ENCODE measurements around the gene TMEM229B. TPM values are rescaled to one million over a fixed set of nuclear protein-coding genes. Genes with fewer than 3 reads are reported as not detected.
A peak's percentile ranks its signal among the peaks of the same experiment; 100 is the strongest.

Gene TMEM229B
- total RNA-seq = 1 to 10 TPM; 1.3 to 1.5 TPM

DNA sequence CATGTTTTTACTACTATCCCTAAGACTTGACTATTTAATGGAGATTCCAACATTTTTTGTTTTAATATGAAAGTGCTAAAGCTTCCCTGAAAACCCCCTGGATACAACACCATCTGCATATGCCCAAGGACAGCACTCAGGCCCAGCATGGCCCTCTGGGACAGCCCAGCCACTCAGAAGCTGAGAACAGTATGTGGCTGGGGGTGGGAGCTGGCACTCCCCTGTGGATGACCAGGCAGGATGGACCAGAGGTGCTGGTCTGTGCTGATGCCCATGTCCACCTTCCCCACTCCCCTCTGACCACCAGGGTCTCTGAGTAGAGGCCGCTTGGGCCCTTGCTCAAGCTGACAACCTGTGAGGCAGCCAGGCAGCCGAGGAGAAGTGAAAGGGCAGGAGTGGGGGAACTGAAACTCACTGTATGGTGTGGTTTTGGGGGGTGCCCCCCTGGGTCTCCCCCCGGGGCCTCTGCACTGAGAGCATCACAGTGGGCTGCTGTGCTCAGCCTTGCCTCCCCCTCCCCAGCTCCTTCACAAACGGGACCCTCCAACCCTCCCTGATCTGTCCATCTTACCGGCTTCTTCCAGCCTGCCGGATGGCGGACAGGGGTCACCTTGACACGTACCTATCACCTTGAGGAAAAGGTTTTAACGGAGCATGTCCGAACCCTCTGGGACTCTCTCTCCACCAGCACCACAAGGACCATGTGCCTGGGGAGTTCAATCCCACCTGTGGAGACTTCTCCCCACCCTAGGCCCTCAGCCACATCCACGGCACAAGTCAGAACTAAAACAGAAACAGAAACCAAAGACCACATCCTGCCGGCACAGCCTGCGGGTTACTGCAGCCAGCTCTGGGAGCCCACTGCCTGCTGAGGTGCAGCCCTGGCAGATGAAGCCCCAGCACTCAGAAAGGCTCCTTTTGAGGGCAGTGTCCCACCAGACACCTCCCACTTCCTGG is at the start of gene TMEM229B:
Gene TMEM229B (minus strand): TSS at position 785 of the 957 bp plus-strand sequence. CDS start 14,798 bp downstream, outside the sequence.
- H3K4me3 Mint-ChIP-seq = peak within 1 kb of the TSS; percentile 78
- DNase-seq (peak; percentile 85), ATAC-seq (peak; percentile 97)
- peaks cover 26% of the 10 kb centered on the region for H3K36me3 Mint-ChIP-seq (ENCODE audit: low read depth)
- H3K4me1 Mint-ChIP-seq = peaks cover 55% of the 10 kb centered on the region
- ChIA-PET CTCF (interaction anchor here (0.5 to 2.5 kb wide), 11 partner anchors 11 to 248 kb away, joined by 3 to 11 read pairs (median 4); no protein-coding TSS in a partner anchor), POLR2A (no interaction called here)
- peak within 1 kb of the TSS; percentile 91 for H3K27ac Mint-ChIP-seq
- H3K27me3 Mint-ChIP-seq = no peaks in the 10 kb centered on the region
- intact Hi-C loops (cut with DNase I, micrococcal nuclease) = loop anchor here (1.0 to 2.0 kb wide), 3 partner anchors 26 to 247 kb away; partner anchors contain the start of gene PALS1 (in 1 of the 2)
- peaks cover 9% of the 10 kb centered on the region for H3K9me3 Mint-ChIP-seq (ENCODE audit: low read depth)

DNA sequence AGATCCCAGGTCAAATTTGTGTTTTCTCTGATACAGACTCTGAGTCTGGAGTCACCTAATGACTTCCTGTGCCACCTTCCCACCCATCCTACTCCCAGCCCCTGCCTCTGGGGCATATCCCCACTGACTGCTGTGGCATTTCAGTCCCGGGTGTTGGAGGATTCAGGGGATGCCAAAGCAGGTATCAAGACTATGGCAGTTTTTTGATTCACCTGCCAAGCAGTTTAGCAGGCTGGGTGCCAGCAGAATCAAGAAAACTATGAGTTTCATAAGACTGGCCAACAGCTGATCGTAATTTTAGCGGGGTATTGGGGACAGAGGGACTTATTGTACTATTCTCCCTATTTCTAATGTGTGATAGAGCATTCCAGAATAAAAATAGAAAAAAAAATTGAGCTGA is 49.2 kb upstream of the TMEM229B start:
- peaks cover 22% of the 10 kb centered on the region for H3K27me3 Mint-ChIP-seq
- ChIA-PET POLR2A (no interaction called here), CTCF (interaction anchor here (0.7 to 2.4 kb wide), 3 partner anchors 11 to 77 kb away, joined by 3 to 12 read pairs (median 5); no protein-coding TSS in a partner anchor)
- no peak for DNase-seq
- peaks cover 8% of the 10 kb centered on the region for H3K4me1 Mint-ChIP-seq
- no peak overlapping the region for H3K27ac Mint-ChIP-seq
- no peaks in the 10 kb centered on the region for H3K9me3 Mint-ChIP-seq (ENCODE audit: low read depth)
- H3K36me3 Mint-ChIP-seq (ENCODE audit: low read depth) = no peaks in the 10 kb centered on the region
- no peak for ATAC-seq
- H3K4me3 Mint-ChIP-seq = no peak overlapping the region
- intact Hi-C loops (cut with DNase I, micrococcal nuclease) = no loop called here

DNA sequence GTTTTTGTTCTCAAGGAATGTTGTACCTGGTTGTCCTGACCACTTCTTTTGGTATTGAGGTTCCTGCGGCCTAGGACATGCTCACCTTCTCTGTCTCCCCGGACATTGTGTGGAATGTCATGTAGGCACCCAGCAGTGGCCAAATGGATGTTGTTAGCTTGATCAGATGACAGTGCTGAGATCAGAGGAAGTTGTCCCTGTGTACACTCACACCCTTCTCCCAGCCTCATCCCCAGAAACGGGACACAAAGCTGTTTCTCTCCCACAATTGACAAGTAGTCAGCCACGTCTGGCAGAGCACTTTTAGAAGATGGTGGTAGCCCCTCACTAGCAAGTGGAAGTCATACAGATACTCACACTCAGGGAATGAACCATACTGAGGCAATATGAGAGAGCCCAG is 47.6 kb upstream of the TMEM229B start:
- DNase-seq = no peak
- CTCF ChIA-PET = interaction anchor here (1.1 to 1.6 kb wide), 3 partner anchors 9 to 187 kb away, joined by 3 to 5 read pairs (median 3); no protein-coding TSS in a partner anchor
- Mint-ChIP-seq H3K27me3 (peaks cover 20% of the 10 kb centered on the region), H3K27ac (no peak overlapping the region), H3K9me3 (ENCODE audit: low read depth) (no peaks in the 10 kb centered on the region), H3K36me3 (ENCODE audit: low read depth) (no peaks in the 10 kb centered on the region), H3K4me3 (no peak overlapping the region), H3K4me1 (peaks cover 3% of the 10 kb centered on the region)
- intact Hi-C loops (cut with DNase I, micrococcal nuclease) = no loop called here
- POLR2A ChIA-PET = no interaction called here
- no peak for ATAC-seq

DNA sequence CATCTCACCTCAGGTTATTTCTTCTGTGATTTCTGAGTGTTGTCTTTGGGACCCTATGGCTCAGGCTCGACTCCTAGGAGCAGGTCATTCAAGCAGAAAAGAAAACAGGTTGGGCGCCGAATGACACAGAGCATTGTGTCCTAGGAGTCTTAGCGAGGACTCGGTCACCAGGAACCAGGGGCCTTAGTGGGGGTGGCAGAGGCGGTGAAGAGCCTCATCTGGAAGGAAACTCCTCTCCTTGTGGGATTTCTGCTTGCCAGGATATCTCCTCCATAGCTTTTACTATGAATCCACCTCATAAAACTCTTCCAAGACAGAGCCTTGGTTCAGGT is 45.2 kb upstream of the TMEM229B start:
- CTCF ChIA-PET = interaction anchor here (0.8 to 2.6 kb wide), 8 partner anchors 8 to 108 kb away, joined by 3 to 10 read pairs (median 3); no protein-coding TSS in a partner anchor

DNA sequence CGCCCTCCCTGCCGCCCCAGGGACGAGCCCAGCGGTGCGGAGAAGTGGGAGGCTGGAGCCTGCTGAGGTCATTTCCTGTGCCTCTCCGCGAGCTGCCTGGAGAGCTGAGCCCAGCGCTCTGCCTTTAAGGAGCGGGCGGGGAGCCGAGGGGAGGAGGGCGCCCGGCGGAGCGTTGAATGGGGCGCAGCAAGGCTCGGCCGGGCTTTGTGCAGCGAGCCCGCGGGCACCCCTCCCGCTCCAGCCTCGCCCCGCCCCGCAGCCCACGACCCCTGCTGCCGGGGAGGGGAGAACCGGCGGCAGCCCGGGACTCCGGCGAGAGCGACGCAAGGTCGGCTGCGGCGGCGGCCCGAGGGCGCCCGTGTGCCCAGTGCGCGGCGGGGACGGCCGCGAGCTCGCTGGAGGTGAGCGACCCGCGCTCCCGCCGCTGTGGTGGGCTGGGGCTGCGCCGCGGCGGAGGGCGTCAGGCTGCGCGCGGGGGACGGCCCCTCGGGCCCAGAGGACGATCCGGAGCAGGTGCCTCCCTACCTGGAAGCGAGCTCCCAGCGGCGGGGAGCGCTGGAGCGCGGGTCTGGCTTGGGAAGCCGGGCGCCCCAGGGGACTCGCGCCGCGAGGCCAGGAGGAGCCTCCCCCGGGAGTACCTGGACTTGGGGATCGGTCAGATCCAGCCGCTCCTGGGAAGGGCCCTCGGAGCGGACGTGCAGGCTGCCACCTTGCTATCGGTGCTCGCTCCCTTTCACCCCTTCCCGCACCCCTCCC is 44.7 kb upstream of the TMEM229B start, which contains the start of gene PLEKHH1:
Gene PLEKHH1 (plus strand): TSS at position 293 of the 756 bp plus-strand sequence. CDS start 8,578 bp downstream, outside the sequence.
- H3K36me3 Mint-ChIP-seq (ENCODE audit: low read depth) = no peaks in the 10 kb centered on the region
- intact Hi-C loops (cut with DNase I, micrococcal nuclease) = loop anchor here in 1 of 2 experiments (2.0 kb wide), 1 partner anchor 18 kb away; no protein-coding TSS in a partner anchor
- CTCF ChIA-PET = interaction anchor here (0.8 to 2.6 kb wide), 8 partner anchors 9 to 107 kb away, joined by 3 to 10 read pairs (median 4); no protein-coding TSS in a partner anchor

More for the DNA sequence above, 45.2 kb upstream of the TMEM229B start:
- H3K36me3 Mint-ChIP-seq (ENCODE audit: low read depth) = no peaks in the 10 kb centered on the region
- no peak overlapping the region for H3K27ac Mint-ChIP-seq
- POLR2A ChIA-PET = no interaction called here
- intact Hi-C loops (cut with DNase I, micrococcal nuclease) = loop anchor here in 1 of 2 experiments (2.0 kb wide), 1 partner anchor 19 kb away; no protein-coding TSS in a partner anchor
- H3K4me3 Mint-ChIP-seq = peak overlapping the region; percentile 66
- H3K9me3 Mint-ChIP-seq (ENCODE audit: low read depth) = no peaks in the 10 kb centered on the region
- DNase-seq (no peak), ATAC-seq (no peak)
- peaks cover 17% of the 10 kb centered on the region for H3K27me3 Mint-ChIP-seq
- peaks cover 3% of the 10 kb centered on the region for H3K4me1 Mint-ChIP-seq

DNA sequence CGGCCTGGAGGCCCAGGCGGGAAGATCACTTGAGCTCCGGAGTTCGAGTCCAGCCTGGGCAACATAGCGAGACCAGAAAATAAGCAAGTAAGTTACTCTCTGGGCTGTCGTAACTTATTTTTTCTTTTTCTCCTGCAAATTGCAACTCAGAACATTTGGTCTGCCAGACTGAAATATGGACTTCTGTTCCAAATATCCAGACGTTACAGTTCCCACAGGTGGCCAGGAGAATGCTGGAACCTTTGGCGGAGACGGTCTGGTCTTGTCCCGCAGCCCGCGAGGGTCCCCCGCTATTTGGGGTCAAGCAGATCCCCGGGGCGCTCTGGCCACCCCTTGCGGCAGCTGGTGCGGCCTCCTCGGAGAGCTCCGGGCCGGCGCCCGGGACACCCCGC is 44.1 kb upstream of the TMEM229B start:
- CTCF ChIA-PET = interaction anchor here (1.0 to 2.6 kb wide), 6 partner anchors 10 to 105 kb away, joined by 3 to 10 read pairs (median 4); no protein-coding TSS in a partner anchor
- Mint-ChIP-seq H3K9me3 (ENCODE audit: low read depth) (no peaks in the 10 kb centered on the region), H3K27ac (no peak overlapping the region), H3K4me3 (peak overlapping the region; percentile 36), H3K27me3 (peaks cover 17% of the 10 kb centered on the region), H3K4me1 (peaks cover 3% of the 10 kb centered on the region), H3K36me3 (ENCODE audit: low read depth) (no peaks in the 10 kb centered on the region)
- POLR2A ChIA-PET = no interaction called here
- DNase-seq = no peak
- intact Hi-C loops (cut with DNase I, micrococcal nuclease) = loop anchor here in 1 of 2 experiments (2.0 kb wide), 1 partner anchor 18 kb away; no protein-coding TSS in a partner anchor
- no peak for ATAC-seq

More for the DNA sequence above, 44.7 kb upstream of the TMEM229B start, which contains the start of gene PLEKHH1:
- Mint-ChIP-seq H3K4me1 (peaks cover 3% of the 10 kb centered on the region), H3K4me3 (peak within 1 kb of the TSS; percentile 66), H3K27ac (no peak within 1 kb of the TSS), H3K9me3 (ENCODE audit: low read depth) (no peaks in the 10 kb centered on the region), H3K27me3 (peaks cover 17% of the 10 kb centered on the region)
- ATAC-seq (peak; percentile 99), DNase-seq (peak; percentile 82)
- POLR2A ChIA-PET = interaction anchor here (0.6 kb wide), 1 partner anchor 24 kb away, joined by 4 read pairs; no protein-coding TSS in a partner anchor

DNA sequence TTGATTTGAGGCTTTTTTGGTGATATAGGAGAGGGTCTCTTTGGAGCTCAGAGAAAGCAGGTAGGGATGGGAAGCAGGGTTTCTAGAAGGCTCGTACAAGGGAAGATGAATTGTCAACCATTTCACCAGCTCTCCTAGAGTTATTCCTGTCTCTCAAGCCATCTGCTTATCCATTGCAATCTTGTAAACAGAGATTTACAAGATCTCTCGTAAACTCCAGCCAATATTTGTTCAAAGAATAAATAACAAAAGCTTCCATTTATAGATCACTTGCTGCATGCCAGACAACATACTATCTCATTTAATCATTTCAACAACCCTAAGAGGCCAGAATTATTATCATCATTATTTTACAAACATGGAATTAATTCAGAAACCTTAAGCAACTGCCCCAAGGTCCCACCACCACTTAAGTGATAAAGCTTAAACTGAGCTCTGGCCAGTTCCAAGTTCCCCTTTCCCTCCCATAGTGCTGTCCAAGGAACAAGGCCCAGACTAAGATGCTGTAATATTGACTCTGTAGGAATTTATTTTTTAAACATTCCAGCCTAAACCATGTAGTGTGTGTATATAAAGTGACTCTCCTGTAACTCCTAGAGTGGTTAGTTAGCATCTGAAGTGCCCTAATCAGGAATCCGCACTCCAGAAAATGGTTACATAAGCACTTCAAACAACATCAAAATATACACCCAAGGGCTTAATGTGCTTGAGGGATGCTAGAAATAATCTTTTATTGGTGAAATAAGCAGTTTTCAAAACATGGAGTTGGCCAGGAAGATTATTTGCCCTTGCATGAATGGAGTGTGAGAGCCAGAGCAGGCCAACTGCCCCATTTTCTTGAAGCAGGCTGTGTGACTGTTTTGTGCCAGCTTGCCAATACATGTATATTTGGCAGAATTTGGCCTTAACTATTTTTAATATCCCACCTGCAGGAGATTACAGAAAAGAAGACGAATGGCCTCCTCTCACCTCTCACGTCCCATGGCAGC is 41.7 kb upstream of the TMEM229B start:
- ChIA-PET CTCF (interaction anchor here (1.1 to 2.1 kb wide), 4 partner anchors 10 to 174 kb away, joined by 3 to 8 read pairs (median 6); no protein-coding TSS in a partner anchor), POLR2A (no interaction called here)
- Mint-ChIP-seq H3K4me1 (peaks cover 3% of the 10 kb centered on the region), H3K4me3 (no peak overlapping the region), H3K27me3 (peaks cover 20% of the 10 kb centered on the region), H3K36me3 (ENCODE audit: low read depth) (no peaks in the 10 kb centered on the region), H3K9me3 (ENCODE audit: low read depth) (no peaks in the 10 kb centered on the region), H3K27ac (no peak overlapping the region)
- intact Hi-C loops (cut with DNase I, micrococcal nuclease) = loop anchor here in 1 of 2 experiments (10.0 kb wide), 2 partner anchors 105 to 135 kb away; no protein-coding TSS in a partner anchor
- ATAC-seq (no peak), DNase-seq (no peak)

DNA sequence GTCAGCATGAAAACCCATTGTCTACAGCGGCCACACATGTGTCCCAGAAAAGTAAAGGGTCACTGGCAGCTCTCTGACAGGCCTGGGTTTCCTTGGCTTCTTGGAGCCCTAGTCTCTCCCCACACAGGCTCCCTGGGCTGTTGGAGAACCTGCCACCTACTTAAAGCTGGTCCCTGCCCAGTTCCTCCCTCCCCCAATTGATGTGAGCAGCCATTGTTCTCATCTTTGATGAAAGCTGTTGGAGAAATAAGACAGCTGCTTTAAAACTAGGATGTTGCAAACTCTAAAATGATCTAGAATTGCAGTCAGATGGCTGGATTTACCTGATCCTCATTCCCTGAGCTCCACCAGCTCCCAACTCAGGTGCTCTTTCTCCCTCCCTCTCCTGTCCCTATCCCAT is 39.8 kb upstream of the TMEM229B start:
- ChIA-PET CTCF (interaction anchor here (0.7 to 3.7 kb wide), 9 partner anchors 10 to 176 kb away, joined by 3 to 41 read pairs (median 5); no protein-coding TSS in a partner anchor), POLR2A (no interaction called here)
- Mint-ChIP-seq H3K9me3 (ENCODE audit: low read depth) (no peaks in the 10 kb centered on the region), H3K4me3 (no peak overlapping the region), H3K27ac (no peak overlapping the region), H3K36me3 (ENCODE audit: low read depth) (no peaks in the 10 kb centered on the region), H3K4me1 (peaks cover 3% of the 10 kb centered on the region), H3K27me3 (peaks cover 16% of the 10 kb centered on the region)
- intact Hi-C loops (cut with DNase I, micrococcal nuclease) = loop anchor here in 1 of 2 experiments (10.0 kb wide), 2 partner anchors 103 to 137 kb away; no protein-coding TSS in a partner anchor
- DNase-seq = no peak
- no peak for ATAC-seq

DNA sequence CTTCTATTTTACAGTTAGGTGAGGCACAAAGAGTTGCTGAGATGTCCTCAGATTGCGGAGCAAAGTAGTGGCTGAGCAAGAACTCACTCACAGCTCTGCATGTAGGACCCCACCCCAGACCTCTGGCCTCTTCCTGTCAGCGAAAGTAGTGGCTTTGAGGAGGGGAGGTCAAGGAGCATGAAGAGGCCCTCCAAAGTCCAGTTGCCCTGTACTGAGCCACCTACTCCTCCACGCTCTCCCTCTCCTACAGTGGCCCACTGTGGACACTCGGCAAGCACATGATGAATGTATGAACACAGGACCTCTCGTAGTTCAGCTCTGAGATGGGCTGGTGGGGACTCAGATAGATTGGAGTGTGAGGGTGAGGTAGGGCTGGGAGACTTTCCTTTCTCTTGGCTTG is 39.2 kb upstream of the TMEM229B start:
- H3K4me3 Mint-ChIP-seq = no peak overlapping the region
- ChIA-PET CTCF (interaction anchor here (0.9 to 3.7 kb wide), 10 partner anchors 11 to 183 kb away, joined by 3 to 41 read pairs (median 5); no protein-coding TSS in a partner anchor), POLR2A (no interaction called here)
- no peak overlapping the region for H3K27ac Mint-ChIP-seq
- intact Hi-C loops (cut with DNase I, micrococcal nuclease) = loop anchor here in 1 of 2 experiments (10.0 kb wide), 2 partner anchors 103 to 137 kb away; no protein-coding TSS in a partner anchor
- H3K36me3 Mint-ChIP-seq (ENCODE audit: low read depth) = no peaks in the 10 kb centered on the region
- no peaks in the 10 kb centered on the region for H3K9me3 Mint-ChIP-seq (ENCODE audit: low read depth)
- H3K27me3 Mint-ChIP-seq = peaks cover 16% of the 10 kb centered on the region
- ATAC-seq (no peak), DNase-seq (no peak)
- H3K4me1 Mint-ChIP-seq = peaks cover 3% of the 10 kb centered on the region

All from activated CD4-positive, alpha-beta T cell treated with anti-CD3 and anti-CD28 coated beads for 36 hours (primary cell).